NCI-H2029 treated with DMSO at 0.1 percent for 48 hours (cell line): Measurements from ENCODE around the gene KLHL7.
"Not testable (repeated sequence)": the region's sequence is repeated elsewhere in the genome, so short reads cannot be mapped to it uniquely, and the experiment has no call there.

Source experiments
- DNase-seq: peaks from one replicate; lab custom pipeline; 2025; lab: John Stamatoyannopoulos, UW

Gene KLHL7

GRCh38 chr7:23214938-23215337 is 109.4 kb downstream of the KLHL7 start:
- DNase-seq = no peak

DNA sequence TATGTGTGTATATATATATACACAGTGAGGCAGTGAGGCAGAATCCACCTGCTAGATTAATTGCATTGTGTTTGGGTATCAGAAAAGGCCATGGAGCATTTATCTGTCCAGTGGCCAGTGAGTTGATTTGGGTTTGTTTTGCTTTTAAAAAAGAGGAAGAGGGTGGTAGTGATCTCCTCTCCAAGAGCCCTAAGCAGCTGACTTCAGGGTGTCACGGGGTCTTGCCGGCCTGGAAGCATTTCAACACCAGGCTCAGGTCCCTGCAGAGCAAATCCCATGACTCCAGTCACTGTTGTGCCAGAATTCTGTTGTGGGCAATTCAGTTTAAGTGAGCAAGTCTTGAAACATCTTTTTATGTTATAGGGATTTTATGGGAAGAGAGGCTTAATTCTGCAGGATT is 110.4 kb downstream of the KLHL7 start:
- no peak for DNase-seq

DNA sequence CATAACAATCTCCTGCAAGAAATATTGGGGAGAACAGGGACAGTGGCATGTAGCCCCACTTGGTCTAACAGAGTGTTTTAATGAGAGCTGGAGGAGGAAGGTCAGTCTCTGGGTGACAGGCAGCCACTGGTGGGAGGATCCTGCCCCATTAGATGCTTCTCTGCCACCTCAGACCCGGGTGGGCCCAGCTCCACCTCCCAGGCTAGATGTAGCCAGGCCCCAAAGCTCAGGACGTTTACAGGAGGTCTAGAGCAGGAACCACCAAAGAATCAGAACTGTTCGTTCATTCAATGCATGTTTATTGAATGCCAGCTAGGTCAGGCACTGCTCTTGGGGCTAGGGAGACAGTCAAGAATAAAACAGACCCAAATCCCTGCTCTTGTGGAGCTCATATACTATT is 112.6 kb downstream of the KLHL7 start:
- no peak for DNase-seq

DNA sequence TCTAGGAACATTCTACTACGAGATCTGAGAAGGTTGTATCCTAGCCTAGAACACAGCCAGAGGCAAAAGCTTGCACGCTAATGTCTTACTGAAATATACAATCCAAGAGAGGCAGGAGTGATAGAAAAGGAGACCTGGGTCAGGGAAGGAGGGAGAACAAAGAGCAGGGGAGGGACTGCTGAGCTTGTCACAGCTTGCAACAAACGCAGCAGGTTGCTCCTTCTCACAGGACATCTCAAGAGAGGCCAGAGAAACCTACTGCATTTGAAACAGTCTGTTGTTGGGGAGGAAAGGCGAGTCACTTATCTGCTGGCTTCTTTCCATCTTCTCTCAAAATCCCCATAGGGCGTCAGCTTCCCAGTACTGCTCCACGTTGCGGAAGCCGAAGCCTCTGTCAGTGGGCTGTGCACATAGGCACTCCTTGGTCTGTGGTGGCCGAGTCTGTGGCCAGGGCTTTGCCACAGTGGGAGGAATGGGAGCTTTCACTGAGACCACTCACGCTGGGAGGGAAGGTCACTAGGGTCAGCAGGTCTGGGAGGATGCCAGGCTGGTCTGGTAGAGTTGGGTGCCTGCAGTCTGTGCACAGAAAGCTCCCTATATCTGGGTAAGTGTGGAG is 115.2 kb downstream of the KLHL7 start:
- DNase-seq = no peak

GRCh38 chr7:23222439-23223030 is 117.0 kb downstream of the KLHL7 start:
- DNase-seq = no peak

DNA sequence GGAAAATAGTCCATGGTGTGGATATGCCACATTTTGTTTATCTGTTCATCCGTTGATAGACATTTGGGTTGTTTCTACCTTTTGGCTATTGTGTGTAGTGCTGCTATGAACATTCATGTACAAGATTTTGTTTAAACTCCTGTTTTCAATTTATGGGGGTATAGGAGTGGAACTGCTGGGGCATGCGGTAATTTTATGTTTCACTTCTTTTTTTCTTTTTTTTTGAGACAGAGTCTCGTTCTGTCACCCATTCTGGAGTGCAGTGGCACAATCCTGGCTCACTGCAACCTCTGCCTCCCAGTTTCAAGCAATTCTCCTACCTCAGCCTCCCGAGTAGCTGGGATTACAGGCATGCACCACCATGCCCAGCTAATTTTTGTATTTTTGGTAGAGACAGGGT is 118.8 kb downstream of the KLHL7 start:
- DNase-seq = not testable (repeated sequence)

DNA sequence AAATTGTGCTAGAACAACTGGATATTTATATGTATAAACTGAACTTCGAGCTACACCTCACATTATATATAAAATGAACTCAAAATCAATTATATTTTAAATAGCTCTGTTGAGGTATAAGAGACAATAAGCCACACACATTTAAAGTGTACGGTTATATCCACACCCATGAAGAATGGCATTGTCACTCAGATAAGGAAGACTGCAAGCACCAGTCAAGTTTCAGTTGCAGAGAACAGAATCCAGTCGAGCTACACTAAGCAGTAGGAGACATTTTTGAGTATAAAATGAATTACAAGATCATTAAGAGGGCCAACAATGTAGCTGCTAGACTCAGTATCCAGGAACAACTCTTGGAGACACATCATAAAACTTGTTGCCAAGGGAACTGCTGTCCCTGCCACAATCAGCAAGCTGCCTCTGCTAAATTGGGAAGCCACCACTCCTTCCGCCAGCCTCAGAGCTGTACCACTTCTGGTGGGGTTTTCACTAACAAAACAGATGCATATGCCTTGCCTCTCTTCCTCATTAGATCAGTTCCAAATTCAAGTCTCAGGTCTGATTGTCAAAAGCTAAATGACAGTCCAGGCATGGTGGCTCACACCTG is 121.4 kb downstream of the KLHL7 start:
- DNase-seq = no peak
